ENCODE measurements around the gene SMARCC1.

SMARCC1 gene

GRCh38 chr3:47669026-47669749 lies 112.5 kb downstream of the SMARCC1 start:
- Histone ChIP-seq H3K4me1 (ENCODE audit: insufficient read depth, low read length, poor library complexity, severe bottlenecking) (no peaks in the 10 kb centered on the region), H2AFZ (ENCODE audit: low read length) (no peak overlapping the region), H3K4me3 (ENCODE audit: low read length, poor library complexity, severe bottlenecking) (no peak overlapping the region), H3K9me3 (ENCODE audit: insufficient read depth, low read depth, low read length) (no peaks in the 10 kb centered on the region), H3K4me2 (ENCODE audit: low read depth, low read length, poor library complexity, severe bottlenecking) (no peak overlapping the region), H3K9ac (ENCODE audit: low read depth, low read length, poor library complexity, severe bottlenecking) (no peak overlapping the region), H3F3A (ENCODE audit: low read depth) (no peaks in the 10 kb centered on the region), H3K36me3 (ENCODE audit: insufficient read depth, low read length) (peaks cover 58% of the 10 kb centered on the region; the same call in 1 of the 2 replicates), H4K20me1 (ENCODE audit: insufficient read depth, low read length, poor library complexity, severe bottlenecking) (peaks cover under 1% of the 10 kb centered on the region), H3K27me3 (ENCODE audit: insufficient read depth, low read length, poor library complexity, severe bottlenecking) (no peaks in the 10 kb centered on the region), H3K79me2 (ENCODE audit: insufficient read depth, low read length) (no peaks in the 10 kb centered on the region), H3K9me2 (replicated peaks; ENCODE audit: low read depth, low read length) (no peaks in the 10 kb centered on the region)
- TF ChIP-seq CTCF (conservative IDR thresholded peaks at IDR 0.05; ENCODE audit: low read length) (no peak), EZH2phosphoT487 (IDR thresholded peaks at IDR 0.05; ENCODE audit: borderline replicate concordance) (no peak)

- Histone ChIP-seq H3K4me3 (ENCODE audit: low read length, poor library complexity, severe bottlenecking) (no peak overlapping the region), H3K79me2 (ENCODE audit: insufficient read depth, low read length) (no peaks in the 10 kb centered on the region), H3F3A (ENCODE audit: low read depth) (no peaks in the 10 kb centered on the region), H3K4me1 (ENCODE audit: insufficient read depth, low read length, poor library complexity, severe bottlenecking) (no peaks in the 10 kb centered on the region), H3K9ac (ENCODE audit: low read depth, low read length, poor library complexity, severe bottlenecking) (no peak overlapping the region), H3K4me2 (ENCODE audit: low read depth, low read length, poor library complexity, severe bottlenecking) (no peak overlapping the region), H3K36me3 (ENCODE audit: insufficient read depth, low read length) (peaks cover 53% of the 10 kb centered on the region; the same call in 1 of the 2 replicates), H3K27me3 (ENCODE audit: insufficient read depth, low read length, poor library complexity, severe bottlenecking) (no peaks in the 10 kb centered on the region), H3K9me3 (ENCODE audit: insufficient read depth, low read depth, low read length) (no peaks in the 10 kb centered on the region), H4K20me1 (ENCODE audit: insufficient read depth, low read length, poor library complexity, severe bottlenecking) (peaks cover 3% of the 10 kb centered on the region), H2AFZ (ENCODE audit: low read length) (no peak overlapping the region), H3K9me2 (replicated peaks; ENCODE audit: low read depth, low read length) (no peaks in the 10 kb centered on the region)
- no peak for TF ChIP-seq CTCF (conservative IDR thresholded peaks at IDR 0.05; ENCODE audit: low read length)
- no peak for TF ChIP-seq EZH2phosphoT487 (IDR thresholded peaks at IDR 0.05; ENCODE audit: borderline replicate concordance)
Observed at GRCh38 chr3:47666118-47666517, 115.6 kb downstream of the SMARCC1 start.

DNA sequence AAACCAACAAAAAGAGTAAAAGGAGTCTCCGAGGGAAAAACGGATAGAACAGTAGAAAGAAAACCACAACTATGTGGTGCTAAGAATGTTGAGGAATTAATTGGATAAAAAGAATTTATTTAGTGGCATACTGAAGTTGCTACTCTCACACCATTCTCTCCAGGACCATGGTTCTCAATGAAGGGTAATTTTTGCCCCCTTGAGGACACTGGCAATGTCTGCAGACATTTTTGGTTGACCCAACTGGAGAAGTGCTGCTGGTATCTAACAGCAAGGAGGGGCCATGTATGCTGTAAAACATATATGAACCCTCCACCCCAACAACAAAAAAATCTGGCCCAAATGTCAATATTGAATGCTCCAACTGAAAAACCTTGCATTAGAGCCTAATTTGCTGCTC lies 117.2 kb downstream of the SMARCC1 start:
- Histone ChIP-seq H3K4me2 (ENCODE audit: low read depth, low read length, poor library complexity, severe bottlenecking) (no peak overlapping the region), H3F3A (ENCODE audit: low read depth) (no peaks in the 10 kb centered on the region), H3K27me3 (ENCODE audit: insufficient read depth, low read length, poor library complexity, severe bottlenecking) (no peaks in the 10 kb centered on the region), H3K79me2 (ENCODE audit: insufficient read depth, low read length) (no peaks in the 10 kb centered on the region), H4K20me1 (ENCODE audit: insufficient read depth, low read length, poor library complexity, severe bottlenecking) (peaks cover 3% of the 10 kb centered on the region), H3K36me3 (ENCODE audit: insufficient read depth, low read length) (peaks cover 53% of the 10 kb centered on the region), H3K9ac (ENCODE audit: low read depth, low read length, poor library complexity, severe bottlenecking) (no peak overlapping the region), H2AFZ (ENCODE audit: low read length) (no peak overlapping the region), H3K9me3 (ENCODE audit: insufficient read depth, low read depth, low read length) (no peaks in the 10 kb centered on the region), H3K4me1 (ENCODE audit: insufficient read depth, low read length, poor library complexity, severe bottlenecking) (no peaks in the 10 kb centered on the region), H3K4me3 (ENCODE audit: low read length, poor library complexity, severe bottlenecking) (no peak overlapping the region), H3K9me2 (replicated peaks; ENCODE audit: low read depth, low read length) (no peaks in the 10 kb centered on the region)
- TF ChIP-seq CTCF (conservative IDR thresholded peaks at IDR 0.05; ENCODE audit: low read length): peak; percentile 50
- no peak for TF ChIP-seq EZH2phosphoT487 (IDR thresholded peaks at IDR 0.05; ENCODE audit: borderline replicate concordance)

Measured in Loucy (cell line).